ENCODE results near the gene AMBRA1. TPM values are rescaled to one million over a fixed set of nuclear protein-coding genes. Genes with fewer than 3 reads are reported as not detected.
A peak's percentile ranks its signal among the peaks of the same experiment; 100 is the strongest.

Gene AMBRA1
- total RNA-seq, 2 experiments from 2014 or later = 24.6 to 30.7 TPM

GRCh38 chr11:46524201-46524770 lies 69.5 kb downstream of the AMBRA1 start:
- H3K79me2 ChIP-seq (ENCODE audit: insufficient read depth, low read depth, low read length) = peaks cover 54% of the 10 kb centered on the region
- H2AFZ ChIP-seq (ENCODE audit: low read length) = no peak overlapping the region
- no peak for TF ChIP-seq EZH2phosphoT487 (IDR thresholded peaks at IDR 0.05; ENCODE audit: borderline replicate concordance, low read depth, low read length)
- no peak for TF ChIP-seq CTCF (conservative IDR thresholded peaks at IDR 0.05; ENCODE audit: low read length)
- H3K36me3 ChIP-seq (ENCODE audit: insufficient read depth, low read length) = peaks cover 11% of the 10 kb centered on the region
- no peaks in the 10 kb centered on the region for H3K9me2 ChIP-seq (ENCODE audit: insufficient read depth, low read length)
- H4K20me1 ChIP-seq (ENCODE audit: insufficient read depth, low read length) = peaks cover 15% of the 10 kb centered on the region; the same call in 1 of the 2 replicates
- ChIA-PET POLR2A (no interaction called here), CTCF (ENCODE audit: unreplicated experiment) (no interaction called here)
- H3K9me3 ChIP-seq (ENCODE audit: low read length) = no peaks in the 10 kb centered on the region
- intact Hi-C loops (cut with micrococcal nuclease; ENCODE audit: unreplicated experiment) = loop anchor here (10.0 kb wide), 1 partner anchor 289 kb away; no protein-coding TSS in a partner anchor
- no TSS peak for BruUV-seq (replicated peaks)
- peaks cover 22% of the 10 kb centered on the region for H3K4me1 ChIP-seq (ENCODE audit: insufficient read depth, low read length, poor library complexity, severe bottlenecking)
- H3K4me2 ChIP-seq (ENCODE audit: low read length) = no peak overlapping the region
- no peak overlapping the region for H3K27ac ChIP-seq (ENCODE audit: low read depth, low read length, poor library complexity, severe bottlenecking)
- no peak for DNase-seq (ENCODE audit: low spot score)
- H3K4me3 ChIP-seq (ENCODE audit: low read depth, low read length, poor library complexity, severe bottlenecking) = no peak overlapping the region

GRCh38 chr11:46523290-46523689 lies 70.5 kb downstream of the AMBRA1 start:
- no peak overlapping the region for H3K4me3 ChIP-seq (ENCODE audit: low read depth, low read length, poor library complexity, severe bottlenecking)
- H3K79me2 ChIP-seq (ENCODE audit: insufficient read depth, low read depth, low read length) = peaks cover 45% of the 10 kb centered on the region
- H3K4me1 ChIP-seq (ENCODE audit: insufficient read depth, low read length, poor library complexity, severe bottlenecking) = peaks cover 19% of the 10 kb centered on the region
- H3K27ac ChIP-seq (ENCODE audit: low read depth, low read length, poor library complexity, severe bottlenecking) = no peak overlapping the region
- DNase-seq (ENCODE audit: low spot score) = no peak
- no peak overlapping the region for H2AFZ ChIP-seq (ENCODE audit: low read length)
- intact Hi-C loops (cut with micrococcal nuclease; ENCODE audit: unreplicated experiment) = loop anchor here (10.0 kb wide), 1 partner anchor 288 kb away; no protein-coding TSS in a partner anchor
- H3K36me3 ChIP-seq (ENCODE audit: insufficient read depth, low read length) = peaks cover 11% of the 10 kb centered on the region
- POLR2A ChIA-PET = no interaction called here
- TF ChIP-seq CTCF (conservative IDR thresholded peaks at IDR 0.05; ENCODE audit: low read length) (no peak), EZH2phosphoT487 (IDR thresholded peaks at IDR 0.05; ENCODE audit: borderline replicate concordance, low read depth, low read length) (no peak)
- H4K20me1 ChIP-seq (ENCODE audit: insufficient read depth, low read length) = peaks cover 15% of the 10 kb centered on the region; the same call in 1 of the 2 replicates
- H3K4me2 ChIP-seq (ENCODE audit: low read length) = no peak overlapping the region
- BruUV-seq (replicated peaks) = no TSS peak
- no peaks in the 10 kb centered on the region for H3K9me2 ChIP-seq (ENCODE audit: insufficient read depth, low read length)
- CTCF ChIA-PET (ENCODE audit: unreplicated experiment) = no interaction called here
- no peaks in the 10 kb centered on the region for H3K9me3 ChIP-seq (ENCODE audit: low read length)

GRCh38 chr11:46522682-46523281 lies 71.0 kb downstream of the AMBRA1 start:
- Histone ChIP-seq H3K36me3 (ENCODE audit: insufficient read depth, low read length) (peaks cover 11% of the 10 kb centered on the region), H2AFZ (ENCODE audit: low read length) (no peak overlapping the region), H3K9me3 (ENCODE audit: low read length) (no peaks in the 10 kb centered on the region), H3K79me2 (ENCODE audit: insufficient read depth, low read depth, low read length) (peaks cover 41% of the 10 kb centered on the region), H3K4me3 (ENCODE audit: low read depth, low read length, poor library complexity, severe bottlenecking) (no peak overlapping the region), H3K4me1 (ENCODE audit: insufficient read depth, low read length, poor library complexity, severe bottlenecking) (peaks cover 14% of the 10 kb centered on the region), H3K27ac (ENCODE audit: low read depth, low read length, poor library complexity, severe bottlenecking) (no peak overlapping the region), H4K20me1 (ENCODE audit: insufficient read depth, low read length) (peaks cover 15% of the 10 kb centered on the region; the same call in 1 of the 2 replicates), H3K4me2 (ENCODE audit: low read length) (no peak overlapping the region), H3K9me2 (ENCODE audit: insufficient read depth, low read length) (no peaks in the 10 kb centered on the region)
- TF ChIP-seq CTCF (conservative IDR thresholded peaks at IDR 0.05; ENCODE audit: low read length) = 0 out of 2 replicates have a peak, but pooled peaks have one; percentile 12
- no peak for TF ChIP-seq EZH2phosphoT487 (IDR thresholded peaks at IDR 0.05; ENCODE audit: borderline replicate concordance, low read depth, low read length)
- no TSS peak for BruUV-seq (replicated peaks)
- POLR2A ChIA-PET = no interaction called here
- CTCF ChIA-PET (ENCODE audit: unreplicated experiment) = no interaction called here
- DNase-seq (ENCODE audit: low spot score) = no peak
- intact Hi-C loops (cut with micrococcal nuclease; ENCODE audit: unreplicated experiment) = loop anchor here (10.0 kb wide), 1 partner anchor 288 kb away; no protein-coding TSS in a partner anchor
